GM12892 (cell line): ENCODE results near the gene UBASH3A.
"Not testable (repeated sequence)": the region's sequence is repeated elsewhere in the genome, so short reads cannot be mapped to it uniquely, and the experiment has no call there.

ENCODE experiments used
- DNase-seq: peaks from one replicate; pipeline ENCODE4 v3.0.0; 2011; ENCODE audit not compliant: insufficient read length
- FAIRE-seq: peaks from 2 replicates; lab custom pipeline; 2011; peaks lifted over from hg19 to GRCh38; lab: Jason Lieb, UNC
- POLR2A ChIP-seq: IDR thresholded peaks from 2 replicates; pipeline ENCODE4 v1.6.1; 2011; ENCODE audit warnings: low read depth, low read length, control low read depth
- POLR2AphosphoS5 ChIP-seq: IDR thresholded peaks from 2 replicates; pipeline ENCODE4 v1.6.1; 2011; ENCODE audit warnings: low read depth, low read length, control low read depth
- TAF1 ChIP-seq: IDR thresholded peaks from 2 replicates; pipeline ENCODE4 v1.6.1; 2011; ENCODE audit warnings: low read depth, mild to moderate bottlenecking, control low read depth, low read length, borderline replicate concordance

The UBASH3A gene

DNA sequence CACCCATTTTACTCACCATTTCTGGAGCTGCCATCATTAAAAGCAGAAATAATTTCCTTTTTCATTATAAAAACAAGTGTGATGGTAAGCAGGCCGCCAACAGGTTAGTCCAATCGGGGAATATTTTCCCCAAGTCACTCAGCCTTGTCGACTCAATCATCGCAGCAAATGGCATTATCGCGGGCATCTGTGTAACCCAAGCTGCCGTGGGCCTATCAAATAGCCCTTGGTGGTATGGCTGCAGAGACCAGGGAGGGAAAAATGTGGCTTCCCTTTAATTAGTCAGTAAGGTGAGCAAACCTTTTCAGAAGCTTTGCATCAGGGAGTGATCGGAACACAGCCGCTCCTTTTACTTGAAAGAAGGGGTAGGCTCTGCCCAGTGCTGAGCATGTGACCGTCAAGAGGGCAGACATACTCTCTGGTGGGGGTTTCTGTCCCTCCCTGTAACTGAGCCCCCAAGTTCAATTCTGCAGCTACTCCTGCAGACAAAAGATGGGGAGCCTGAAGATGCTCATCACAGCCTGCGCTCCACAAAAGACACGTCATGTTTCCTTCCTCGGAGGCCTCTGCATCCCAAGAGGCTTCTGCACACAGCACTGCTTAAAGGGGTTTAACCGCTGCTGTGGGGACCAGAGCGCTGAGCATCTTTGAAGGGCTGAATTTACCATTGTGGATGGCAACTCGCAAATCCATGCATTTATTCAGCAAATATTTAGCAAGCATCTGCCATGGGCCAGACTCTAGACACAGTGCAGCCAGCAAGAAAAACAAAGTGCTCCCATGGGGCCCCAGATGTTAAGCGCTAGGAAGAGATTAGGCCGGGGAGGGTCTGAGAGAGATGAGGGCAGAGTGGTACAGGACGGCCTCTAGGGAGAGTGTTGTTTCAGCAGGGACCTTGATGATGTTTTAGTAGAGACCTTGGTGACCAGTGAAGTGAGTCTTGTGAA is 6.6 kb upstream of the UBASH3A start:
- no peak for TF ChIP-seq POLR2A
- no peak for TF ChIP-seq POLR2AphosphoS5
- TF ChIP-seq TAF1: no peak
- FAIRE-seq: no peak
- no peak for DNase-seq

DNA sequence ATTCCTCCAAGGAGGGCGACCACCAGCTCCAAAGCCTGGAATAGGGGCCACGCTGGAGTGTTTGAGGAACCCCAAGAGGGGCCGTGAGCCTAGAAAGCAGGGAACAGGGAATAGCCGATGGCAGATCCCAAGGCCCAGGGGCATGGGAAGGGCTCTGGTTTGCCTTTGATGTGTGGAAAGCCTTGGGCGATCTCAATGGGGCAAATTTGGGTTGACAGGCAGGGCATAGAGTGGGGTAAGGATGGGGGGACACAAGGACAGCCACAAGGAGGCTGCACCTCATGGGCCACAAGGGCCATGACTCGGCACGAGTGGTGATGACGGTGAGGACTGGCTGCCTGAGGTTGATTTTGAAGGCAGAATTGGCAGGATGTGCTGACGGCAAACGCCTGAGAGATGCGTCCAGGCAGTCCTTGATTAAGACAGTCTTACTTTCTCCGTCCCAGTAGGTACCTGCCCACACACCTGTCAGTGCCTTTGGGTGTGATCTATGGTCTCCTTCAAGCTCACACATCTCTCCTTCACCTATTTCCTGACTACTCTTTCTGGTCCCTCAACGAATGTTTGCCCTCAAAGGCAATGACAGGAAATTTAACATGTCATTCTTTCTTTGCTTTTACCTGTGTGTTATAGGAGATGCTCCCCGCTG is 5.8 kb upstream of the UBASH3A start:
- FAIRE-seq: no peak
- DNase-seq: no peak
- no peak for TF ChIP-seq POLR2AphosphoS5

DNA sequence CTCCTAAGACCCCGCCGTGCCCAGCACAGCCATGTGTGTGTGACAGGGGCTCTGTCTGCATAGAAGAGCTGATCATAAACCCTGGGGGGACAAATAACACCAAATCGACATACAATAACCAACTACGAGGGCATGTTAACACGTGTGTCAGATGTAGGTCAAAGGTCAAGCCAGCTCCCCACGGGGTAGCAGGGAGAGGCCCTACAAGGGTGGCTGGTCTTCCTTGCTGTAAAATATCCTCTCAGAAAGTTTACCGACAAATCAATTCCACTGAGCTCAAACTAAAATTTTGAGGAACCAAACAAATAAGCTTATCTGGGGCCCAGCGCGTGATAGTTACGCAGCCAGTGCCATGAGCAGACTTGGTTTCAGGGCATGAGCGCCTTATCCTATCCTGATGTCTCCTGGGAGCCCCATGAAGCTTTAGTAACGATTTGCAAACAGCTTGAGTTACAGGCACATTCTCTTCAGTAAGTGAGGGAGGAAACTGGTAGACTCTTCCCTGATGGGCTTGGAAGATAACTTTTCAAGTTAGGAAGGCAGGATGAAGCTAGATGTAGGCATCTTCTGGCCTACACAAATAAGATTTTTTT is 5.2 kb upstream of the UBASH3A start:
- FAIRE-seq (no peak), DNase-seq (no peak)
- TF ChIP-seq TAF1 (no peak), POLR2AphosphoS5 (no peak), POLR2A (no peak)

DNA sequence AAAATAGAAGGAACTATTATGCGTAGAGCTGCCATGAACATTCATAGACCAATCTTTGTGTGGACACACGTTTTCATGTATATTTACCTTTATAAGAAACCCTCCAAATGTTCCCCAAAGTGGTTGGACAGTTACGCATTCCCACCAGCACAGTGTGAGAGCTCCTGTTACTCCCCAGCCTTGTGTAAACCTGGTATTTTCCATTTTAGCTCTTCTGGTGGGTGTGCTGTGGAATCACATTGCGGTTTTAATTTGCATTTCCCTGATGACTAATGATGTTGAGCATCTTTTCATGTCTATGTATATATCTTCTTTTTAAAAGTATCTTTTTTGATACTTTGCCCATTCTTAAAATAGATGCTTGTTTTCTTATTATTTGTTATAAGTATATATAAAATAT is 3.2 kb upstream of the UBASH3A start:
- DNase-seq (no peak), FAIRE-seq (peak; percentile 83)
- TF ChIP-seq POLR2AphosphoS5 (no peak), TAF1 (no peak), POLR2A (no peak)

DNA sequence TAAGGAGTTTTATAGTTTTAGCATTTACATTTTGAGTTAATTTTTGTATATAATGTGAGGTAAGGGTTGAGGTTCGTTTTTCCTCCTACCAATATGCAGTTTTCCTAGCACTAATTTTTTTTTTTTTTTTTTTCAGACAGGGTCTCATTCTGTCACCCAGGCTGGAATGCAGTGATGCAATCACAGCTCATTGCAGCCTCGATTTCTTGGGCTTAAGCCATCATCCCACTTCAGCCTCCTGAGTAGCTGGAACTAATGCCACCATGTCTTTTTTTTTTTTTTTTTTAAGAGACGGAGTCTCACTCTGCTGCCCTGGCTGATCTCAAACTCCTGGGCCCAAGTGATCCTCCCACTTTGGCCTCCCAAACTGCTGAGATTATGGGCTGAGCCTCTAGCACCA is 2.5 kb upstream of the UBASH3A start:
- FAIRE-seq (no peak), DNase-seq (no peak)
- TF ChIP-seq POLR2AphosphoS5: no peak
- TF ChIP-seq TAF1: no peak
- no peak for TF ChIP-seq POLR2A

DNA sequence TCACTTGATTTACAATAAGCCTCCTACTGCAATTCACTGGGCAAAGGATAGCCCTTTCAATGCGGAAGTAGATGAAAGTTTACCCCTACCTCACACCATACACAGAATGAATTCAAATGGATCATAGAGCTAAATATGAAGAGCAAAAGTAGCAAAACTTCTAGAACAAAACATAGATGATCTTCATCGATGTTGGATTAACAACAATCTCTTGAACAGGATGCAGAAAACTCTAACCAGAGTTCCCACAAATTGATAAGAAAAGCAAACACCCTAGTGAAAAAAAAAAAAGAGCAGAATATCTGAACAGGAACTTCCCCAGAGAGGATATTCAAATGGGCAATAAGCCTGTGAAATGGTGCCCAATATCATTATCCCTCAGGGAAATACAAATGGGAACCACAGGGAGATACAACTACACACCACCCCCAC is 1.9 kb upstream of the UBASH3A start:
- FAIRE-seq (no peak), DNase-seq (no peak)
- TF ChIP-seq POLR2AphosphoS5 (no peak), POLR2A (no peak), TAF1 (no peak)

DNA sequence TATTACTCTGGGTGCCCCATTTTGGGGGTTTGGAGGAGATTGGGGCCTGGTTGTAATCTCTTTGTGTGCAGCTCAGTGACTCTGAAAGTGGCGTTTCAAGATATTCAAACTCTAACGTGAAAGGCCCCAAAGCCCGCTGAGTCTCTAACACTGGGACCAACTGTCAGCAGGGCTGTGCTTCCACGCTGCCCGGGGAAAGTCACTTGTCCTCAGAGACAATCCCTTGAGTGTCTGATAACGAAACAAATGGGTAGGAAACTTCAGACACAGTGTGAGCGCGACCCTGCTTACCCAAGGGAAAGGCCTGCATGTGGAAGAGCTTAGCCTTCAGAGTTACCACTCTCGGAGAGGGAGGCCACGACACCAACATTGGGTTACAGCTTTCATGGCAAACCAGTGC is 837 bp downstream of the UBASH3A start:
- DNase-seq (no peak), FAIRE-seq (no peak)
- no peak for TF ChIP-seq POLR2AphosphoS5
- no peak for TF ChIP-seq POLR2A
- TF ChIP-seq TAF1: no peak

DNA sequence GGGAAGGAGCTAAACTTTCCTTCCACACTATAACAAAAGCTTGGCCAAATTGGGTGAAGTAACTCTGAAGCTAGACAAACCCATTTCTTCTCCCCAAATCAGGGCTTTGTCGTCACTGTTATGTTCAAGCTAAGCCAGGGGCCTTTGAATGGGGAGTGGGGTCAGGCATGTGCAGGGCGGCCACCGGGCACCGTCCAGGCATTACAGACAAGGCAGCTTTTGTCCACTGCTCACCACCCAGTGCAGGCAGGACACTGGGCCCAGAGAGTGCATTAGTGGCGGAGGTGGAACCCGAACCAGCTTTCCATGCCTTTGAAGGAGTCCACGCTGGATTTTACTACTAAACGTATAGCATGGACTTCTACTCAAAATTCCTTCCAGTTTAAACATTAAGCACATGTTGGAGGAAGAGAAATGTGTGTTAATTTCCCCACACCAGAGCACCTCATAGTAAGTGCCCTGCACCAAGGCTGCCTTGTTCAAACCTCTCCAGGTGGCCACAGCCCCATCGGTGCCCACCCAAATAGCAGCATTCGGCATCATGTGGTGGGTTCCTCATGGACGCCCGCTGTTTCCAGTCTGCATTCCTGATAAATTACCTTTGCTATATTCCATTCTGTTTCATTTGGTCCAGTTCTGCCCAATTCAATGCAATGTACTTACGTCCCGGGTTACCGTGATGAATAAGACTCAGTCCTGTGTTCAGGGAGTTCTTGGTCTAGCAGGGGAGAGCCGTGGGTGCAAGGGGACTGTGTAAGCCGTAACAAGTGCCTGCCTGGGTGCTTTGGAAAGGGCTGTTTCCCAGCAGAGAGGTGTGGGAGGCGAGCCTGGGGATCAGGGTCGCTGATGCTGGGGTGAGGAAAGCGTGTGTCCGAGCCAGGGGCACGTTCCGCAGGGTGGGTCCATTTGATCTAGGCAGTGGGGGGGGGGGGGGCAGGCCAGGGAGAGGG is 1.6 kb downstream of the UBASH3A start:
- FAIRE-seq (no peak), DNase-seq (no peak)
- TF ChIP-seq POLR2A (no peak), TAF1 (no peak), POLR2AphosphoS5 (no peak)

DNA sequence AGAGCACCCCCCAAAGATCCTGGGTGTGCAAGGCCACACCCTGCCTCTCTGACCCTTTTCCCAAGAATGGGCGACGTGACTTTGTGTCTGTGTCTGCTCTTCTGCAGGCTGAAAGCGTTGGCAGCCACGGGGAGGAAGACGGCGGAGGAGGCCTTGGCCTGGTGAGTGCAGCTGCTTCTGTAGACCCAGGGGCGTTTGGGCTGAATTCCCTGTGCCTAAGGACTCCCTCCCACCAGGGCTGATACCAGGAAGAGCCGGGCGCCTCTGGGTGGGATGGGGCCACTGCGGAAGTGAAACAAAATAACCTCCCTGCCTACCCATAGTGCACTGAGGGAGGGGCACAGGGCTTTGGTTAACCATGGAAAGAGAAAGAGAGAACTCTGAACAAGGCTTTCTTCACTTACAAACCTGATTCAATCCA is 2.5 kb downstream of the UBASH3A start:
- DNase-seq: no peak

DNA sequence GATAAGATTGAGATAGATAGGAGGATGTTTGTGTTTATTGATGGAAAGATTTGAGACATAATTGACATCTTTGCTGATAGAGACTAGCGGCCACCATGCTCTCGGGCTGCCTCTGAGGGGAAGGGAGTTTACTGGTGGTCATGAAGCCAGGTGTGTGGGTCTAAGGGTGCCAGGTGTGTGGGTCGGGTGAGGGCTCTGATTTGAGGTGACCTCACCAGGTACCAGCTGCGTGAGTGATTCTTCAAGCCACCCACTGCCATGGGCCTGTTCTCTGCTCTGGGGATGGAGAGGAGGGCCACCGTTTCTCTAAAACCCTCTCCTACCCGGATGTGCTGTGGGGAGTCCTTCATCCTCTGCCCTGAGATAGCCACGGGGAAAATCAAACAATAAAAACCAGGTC is 3.2 kb downstream of the UBASH3A start:
- TF ChIP-seq TAF1: no peak
- no peak for TF ChIP-seq POLR2AphosphoS5
- TF ChIP-seq POLR2A: no peak
- FAIRE-seq (no peak), DNase-seq (no peak)

More for the DNA sequence above, 2.5 kb downstream of the UBASH3A start:
- FAIRE-seq: no peak
- TF ChIP-seq POLR2AphosphoS5 (no peak), POLR2A (no peak), TAF1 (no peak)

DNA sequence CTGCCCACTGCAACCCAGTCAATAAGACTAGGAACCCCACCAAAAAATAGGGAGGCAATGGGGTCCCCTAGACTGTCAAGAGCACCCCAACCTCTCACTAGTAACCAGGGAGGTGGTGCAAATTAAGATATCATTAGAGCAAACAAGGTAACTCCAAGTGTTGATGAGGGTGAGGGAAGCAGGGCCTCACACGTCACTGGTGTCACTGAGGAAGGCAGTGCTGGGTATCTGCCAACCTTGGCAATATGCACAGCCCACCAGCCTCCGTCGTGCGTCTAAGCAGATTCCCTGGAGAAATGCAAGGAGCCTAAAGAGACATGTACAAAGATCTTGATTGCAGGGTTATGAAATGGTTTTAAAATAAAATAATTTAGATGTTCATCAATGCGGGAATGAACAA is 3.8 kb downstream of the UBASH3A start:
- TF ChIP-seq POLR2AphosphoS5: no peak
- DNase-seq (no peak), FAIRE-seq (no peak)

DNA sequence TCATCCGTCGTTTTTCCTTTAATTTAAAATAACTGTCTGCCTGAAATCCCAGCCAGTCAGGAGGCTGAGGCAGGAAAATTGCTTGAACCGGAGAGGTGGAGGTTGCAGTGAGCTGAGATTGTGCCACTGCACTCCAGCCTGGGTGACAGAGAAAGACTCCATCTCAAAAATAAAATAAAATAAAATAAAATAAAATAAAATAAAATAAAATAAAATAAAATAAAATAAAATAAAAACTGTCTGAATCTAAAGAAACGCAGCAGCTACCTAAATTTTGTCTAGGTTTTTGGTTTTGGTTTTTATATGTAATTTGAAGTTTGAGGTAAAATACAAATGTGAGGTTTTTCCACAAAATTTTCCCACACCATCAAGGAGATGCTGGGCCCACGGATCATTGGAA is 5.0 kb downstream of the UBASH3A start:
- not testable (repeated sequence) for FAIRE-seq, DNase-seq
